GM12801 (cell line): ENCODE data around the gene PTX3.

Source experiments
- CTCF ChIP-seq: IDR thresholded peaks from one replicate; pipeline ENCODE4 v1.5.1; 2011; ENCODE audit warnings: control low read depth; ENCODE audit not compliant: insufficient read length; ENCODE audit errors: extremely low read depth

Gene PTX3

GRCh38 chr3:157436583-157437291, at the start of gene PTX3:
Gene PTX3 (plus strand): TSS chr3:157436850. CDS start chr3:157436934, 84 bp downstream.
- no peak for TF ChIP-seq CTCF

GRCh38 chr3:157387708-157388435, 48.8 kb upstream of the PTX3 start:
- TF ChIP-seq CTCF = no peak

GRCh38 chr3:157388976-157389375, 47.7 kb upstream of the PTX3 start:
- TF ChIP-seq CTCF = no peak

- no peak for TF ChIP-seq CTCF
Measured at GRCh38 chr3:157390713-157391515, 45.7 kb upstream of the PTX3 start.

- TF ChIP-seq CTCF = no peak
Measured at GRCh38 chr3:157392104-157392503, 44.5 kb upstream of the PTX3 start.

GRCh38 chr3:157393113-157393512, 43.5 kb upstream of the PTX3 start:
- TF ChIP-seq CTCF = no peak

GRCh38 chr3:157394411-157394810, 42.2 kb upstream of the PTX3 start:
- no peak for TF ChIP-seq CTCF
